Measurements from ENCODE around the gene WDR93.
A peak's percentile ranks its signal among the peaks of the same experiment; 100 is the strongest.

Gene WDR93

GRCh38 chr15:89693091-89693490 lies 2.5 kb downstream of the WDR93 start:
- DNase-seq, result no peak

GRCh38 chr15:89693696-89694095 lies 3.1 kb downstream of the WDR93 start:
- DNase-seq, result no peak

- no peak for DNase-seq
Measured at GRCh38 chr15:89695198-89695597, 4.6 kb downstream of the WDR93 start.

- DNase-seq, result no peak
Measured at GRCh38 chr15:89704411-89704810, 13.8 kb downstream of the WDR93 start.

- DNase-seq, result no peak
Measured at GRCh38 chr15:89707577-89707976, 17.0 kb downstream of the WDR93 start.

- DNase-seq, result no peak
Measured at GRCh38 chr15:89714775-89715174, 24.2 kb downstream of the WDR93 start.

- no peak for DNase-seq
Measured at GRCh38 chr15:89723031-89723430, 32.4 kb downstream of the WDR93 start.

GRCh38 chr15:89724621-89725020 lies 34.0 kb downstream of the WDR93 start:
- no peak for DNase-seq

GRCh38 chr15:89725064-89725463 lies 34.5 kb downstream of the WDR93 start:
- DNase-seq, result no peak

GRCh38 chr15:89728254-89728653 lies 37.6 kb downstream of the WDR93 start:
- no peak for DNase-seq

GRCh38 chr15:89731275-89731674 lies 40.7 kb downstream of the WDR93 start:
- no peak for DNase-seq

GRCh38 chr15:89732451-89733172 lies 42.0 kb downstream of the WDR93 start:
- DNase-seq, result no peak

- no peak for DNase-seq
Measured at GRCh38 chr15:89735773-89736172, 45.2 kb downstream of the WDR93 start.

- DNase-seq, result peak; percentile 23
Measured at GRCh38 chr15:89740137-89740536, 49.5 kb downstream of the WDR93 start.

GRCh38 chr15:89743011-89743410 lies 52.4 kb downstream of the WDR93 start:
- DNase-seq, result no peak

- DNase-seq, result no peak
Measured at GRCh38 chr15:89743594-89743993, 53.0 kb downstream of the WDR93 start.

GRCh38 chr15:89745131-89745530 lies 54.5 kb downstream of the WDR93 start:
- no peak for DNase-seq

- DNase-seq, result no peak
Measured at GRCh38 chr15:89745768-89746167, 55.2 kb downstream of the WDR93 start.

GRCh38 chr15:89746386-89746780 lies 55.8 kb downstream of the WDR93 start:
- no peak for DNase-seq

GRCh38 chr15:89747708-89748682 lies 57.4 kb downstream of the WDR93 start:
- DNase-seq, result no peak

- no peak for DNase-seq
Measured at GRCh38 chr15:89749054-89749453, 58.4 kb downstream of the WDR93 start.

- DNase-seq, result no peak
Measured at GRCh38 chr15:89749526-89749925, 58.9 kb downstream of the WDR93 start.

GRCh38 chr15:89749951-89750559 lies 59.4 kb downstream of the WDR93 start:
- no peak for DNase-seq

Data from stimulated activated CD4-positive, alpha-beta T cell treated with anti-CD3 and anti-CD28 coated beads, Interleukin-4, amount 100 ng/mL, for 1 hour (primary cell).